ENCODE measurements around the gene WASF2.
"Not testable (repeated sequence)": the region's sequence is repeated elsewhere in the genome, so short reads cannot be mapped to it uniquely, and the experiment has no call there.

The WASF2 gene

GRCh38 chr1:27399251-27400025 is 90.5 kb downstream of the WASF2 start:
- no peak for DNase-seq (ENCODE audit: low read depth, low spot score)

GRCh38 chr1:27398405-27399149 is 91.4 kb downstream of the WASF2 start:
- DNase-seq (ENCODE audit: low read depth, low spot score): no peak

- DNase-seq (ENCODE audit: low read depth, low spot score): no peak
Observed at GRCh38 chr1:27397749-27398148, 92.2 kb downstream of the WASF2 start.

- no peak for DNase-seq (ENCODE audit: low read depth, low spot score)
Observed at GRCh38 chr1:27397110-27397509, 92.9 kb downstream of the WASF2 start.

DNA sequence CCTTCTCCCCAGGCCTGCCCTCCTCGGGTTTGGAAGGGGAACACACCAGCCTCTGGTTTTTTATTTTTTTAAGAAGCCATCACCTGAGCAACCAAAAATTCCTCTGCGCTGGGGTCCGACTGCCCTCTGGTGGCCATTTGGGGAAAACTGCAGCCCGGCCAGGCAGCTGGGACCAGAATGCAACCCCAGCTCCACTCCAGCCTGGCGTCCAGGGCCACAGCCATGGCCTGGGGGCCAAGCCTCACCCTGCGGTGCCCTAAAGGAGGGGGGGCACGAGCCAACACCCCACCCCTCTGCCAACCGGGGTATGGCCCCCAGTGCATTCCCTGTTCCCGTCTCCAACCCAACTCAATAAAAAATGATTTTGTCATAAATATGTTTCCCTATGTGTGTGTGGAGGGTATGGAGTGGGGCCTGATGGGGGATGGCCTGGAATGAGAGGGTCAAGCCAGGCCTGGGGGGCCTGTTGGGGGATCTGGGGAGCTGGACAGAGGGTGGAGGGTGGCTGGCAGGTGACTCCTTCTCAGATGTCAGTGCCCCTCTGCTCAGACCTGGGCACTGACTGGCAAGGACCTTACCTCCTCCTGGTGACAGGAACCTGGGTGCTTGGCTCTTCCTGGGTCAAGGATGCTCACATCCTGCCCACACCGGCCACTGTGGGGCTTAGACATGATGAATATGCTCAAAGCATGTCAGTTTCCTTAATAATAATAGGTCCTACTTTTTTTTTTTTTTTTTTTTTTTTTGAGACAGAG is 94.3 kb downstream of the WASF2 start:
- peak; percentile 82 for DNase-seq (ENCODE audit: low read depth, low spot score)

DNA sequence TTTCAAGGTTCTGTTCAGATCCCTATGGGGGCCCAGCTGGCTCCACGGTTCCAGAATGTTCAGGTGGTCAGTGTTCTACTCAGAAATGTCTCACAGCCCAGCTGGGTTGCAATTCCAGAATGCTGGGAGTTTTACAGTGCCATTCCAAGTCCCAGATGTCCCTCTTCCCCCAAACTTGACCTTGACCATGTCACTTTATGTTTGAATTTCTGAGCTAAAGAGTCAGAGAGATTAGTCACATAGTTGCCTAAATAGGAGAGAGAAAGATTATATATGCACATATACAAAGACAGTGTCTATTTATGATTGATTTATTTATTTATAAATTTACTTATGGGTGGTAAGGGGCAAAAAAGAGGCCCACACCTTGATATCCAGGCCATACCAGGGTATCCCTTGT is 95.0 kb downstream of the WASF2 start:
- DNase-seq (ENCODE audit: low read depth, low spot score): no peak

DNA sequence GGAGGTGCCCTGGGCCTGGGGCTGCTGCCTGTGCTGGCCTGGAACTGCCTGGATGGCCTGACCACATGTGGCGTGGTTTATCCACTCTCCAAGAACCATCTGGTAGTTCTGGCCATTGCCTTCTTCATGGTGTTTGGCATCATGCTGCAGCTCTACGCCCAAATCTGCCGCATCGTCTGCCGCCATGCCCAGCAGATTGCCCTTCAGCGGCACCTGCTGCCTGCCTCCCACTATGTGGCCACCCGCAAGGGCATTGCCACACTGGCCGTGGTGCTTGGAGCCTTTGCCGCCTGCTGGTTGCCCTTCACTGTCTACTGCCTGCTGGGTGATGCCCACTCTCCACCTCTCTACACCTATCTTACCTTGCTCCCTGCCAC is 95.7 kb downstream of the WASF2 start:
- DNase-seq (ENCODE audit: low read depth, low spot score): no peak

DNA sequence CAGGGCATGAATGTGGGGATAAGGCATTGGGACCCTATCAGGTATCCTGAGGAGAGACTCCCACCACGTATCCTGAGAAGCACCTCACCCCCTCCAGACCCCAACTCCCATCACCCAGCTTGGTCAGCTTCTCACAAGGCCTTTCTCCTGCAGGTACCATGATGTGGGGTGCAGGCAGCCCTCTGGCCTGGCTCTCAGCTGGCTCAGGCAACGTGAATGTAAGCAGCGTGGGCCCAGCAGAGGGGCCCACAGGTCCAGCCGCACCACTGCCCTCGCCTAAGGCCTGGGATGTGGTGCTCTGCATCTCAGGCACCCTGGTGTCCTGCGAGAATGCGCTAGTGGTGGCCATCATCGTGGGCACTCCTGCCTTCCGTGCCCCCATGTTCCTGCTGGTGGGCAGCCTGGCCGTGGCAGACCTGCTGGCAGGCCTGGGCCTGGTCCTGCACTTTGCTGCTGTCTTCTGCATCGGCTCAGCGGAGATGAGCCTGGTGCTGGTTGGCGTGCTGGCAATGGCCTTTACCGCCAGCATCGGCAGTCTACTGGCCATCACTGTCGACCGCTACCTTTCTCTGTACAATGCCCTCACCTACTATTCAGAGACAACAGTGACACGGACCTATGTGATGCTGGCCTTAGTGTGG is 96.2 kb downstream of the WASF2 start:
- DNase-seq (ENCODE audit: low read depth, low spot score): no peak

DNA sequence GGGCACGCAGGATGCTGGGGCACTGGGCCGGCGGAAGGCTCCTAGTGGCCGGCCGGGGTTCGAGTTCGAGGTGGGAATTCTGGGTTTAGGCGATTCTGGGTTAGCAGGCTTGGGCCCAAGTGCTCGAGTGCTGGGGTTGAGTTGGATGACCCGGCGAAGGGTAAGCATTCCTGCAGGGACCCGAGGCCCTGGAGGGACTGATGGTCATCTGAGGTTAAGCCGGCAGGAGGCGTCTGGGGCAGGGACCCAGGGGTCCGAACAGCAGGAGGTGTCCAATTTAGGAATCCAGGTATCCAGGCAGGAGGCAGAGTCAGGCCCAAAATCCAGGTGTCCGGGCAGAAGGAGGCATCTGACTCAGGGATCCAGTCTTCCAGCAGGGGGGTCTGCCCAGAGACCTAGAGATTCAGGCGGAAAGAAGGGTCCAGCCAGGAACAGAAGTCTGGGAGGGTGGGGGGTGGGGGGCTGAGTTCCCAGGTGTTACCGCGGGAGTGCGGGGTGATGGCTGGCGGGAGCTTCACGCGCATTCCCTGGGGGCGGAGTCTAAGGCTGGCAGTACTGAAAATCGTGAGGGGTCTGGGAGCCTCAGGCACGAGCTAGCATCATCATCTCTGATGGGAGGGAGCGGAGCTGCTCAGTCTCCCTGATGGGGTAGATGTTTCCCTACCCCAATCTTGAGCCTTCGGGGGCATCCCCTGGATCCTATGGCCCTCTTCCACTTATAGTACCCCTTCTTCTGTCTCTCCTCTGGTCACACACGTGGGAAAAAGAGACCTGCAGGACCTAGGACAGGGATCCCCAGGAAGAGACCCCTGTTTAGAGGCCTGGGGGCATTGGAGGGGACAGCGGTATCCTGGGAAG is 97.0 kb downstream of the WASF2 start:
- DNase-seq (ENCODE audit: low read depth, low spot score): no peak

- DNase-seq (ENCODE audit: low read depth, low spot score): peak; percentile 97
Observed at GRCh38 chr1:27392096-27392777, 97.7 kb downstream of the WASF2 start, which contains the start of gene GPR3. Gene GPR3, plus strand, starts transcription at chr1:27392622. Its CDS starts 1,177 bp downstream, at chr1:27393799.

DNA sequence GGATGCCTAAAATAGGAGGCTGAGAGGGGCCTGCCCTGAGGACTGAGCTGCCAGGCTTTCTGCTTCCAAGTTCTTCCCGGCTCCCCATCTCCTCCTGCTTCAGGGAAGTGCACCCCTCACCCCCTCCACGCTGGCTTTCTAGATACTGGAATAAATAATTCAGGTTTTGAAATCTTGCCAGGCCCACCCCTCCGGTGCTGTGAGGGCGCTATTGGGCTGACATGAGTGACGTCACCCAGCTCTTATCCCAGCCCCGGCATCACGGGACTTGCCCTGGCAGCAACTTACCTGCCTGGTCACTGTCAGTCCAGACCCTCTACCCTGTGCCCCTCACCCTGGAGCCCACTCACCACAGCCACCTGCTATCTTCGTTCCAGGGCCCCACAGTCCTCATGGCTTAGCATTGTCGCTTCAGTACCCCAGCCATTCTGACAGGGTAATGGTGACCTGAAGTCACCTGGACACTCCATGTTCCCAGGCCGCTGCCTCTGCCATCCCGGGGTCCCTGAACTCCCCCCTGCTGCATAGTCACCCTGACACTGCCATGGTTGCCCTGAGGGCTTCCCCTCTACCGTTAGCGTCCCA is 98.4 kb downstream of the WASF2 start:
- DNase-seq (ENCODE audit: low read depth, low spot score): peak; percentile 75

- peak; percentile 64 for DNase-seq (ENCODE audit: low read depth, low spot score)
Observed at GRCh38 chr1:27388337-27389005, 101.5 kb downstream of the WASF2 start.

- DNase-seq (ENCODE audit: low read depth, low spot score): not testable (repeated sequence)
Observed at GRCh38 chr1:27384797-27385196, 105.2 kb downstream of the WASF2 start.

GRCh38 chr1:27383661-27384060 is 106.3 kb downstream of the WASF2 start:
- DNase-seq (ENCODE audit: low read depth, low spot score): no peak

GRCh38 chr1:27383039-27383605 is 106.8 kb downstream of the WASF2 start, which contains the start of gene CD164L2:
Gene CD164L2, minus strand, starts transcription at chr1:27383333. Its CDS starts 94 bp downstream, at chr1:27383239.
- DNase-seq (ENCODE audit: low read depth, low spot score): no peak

DNA sequence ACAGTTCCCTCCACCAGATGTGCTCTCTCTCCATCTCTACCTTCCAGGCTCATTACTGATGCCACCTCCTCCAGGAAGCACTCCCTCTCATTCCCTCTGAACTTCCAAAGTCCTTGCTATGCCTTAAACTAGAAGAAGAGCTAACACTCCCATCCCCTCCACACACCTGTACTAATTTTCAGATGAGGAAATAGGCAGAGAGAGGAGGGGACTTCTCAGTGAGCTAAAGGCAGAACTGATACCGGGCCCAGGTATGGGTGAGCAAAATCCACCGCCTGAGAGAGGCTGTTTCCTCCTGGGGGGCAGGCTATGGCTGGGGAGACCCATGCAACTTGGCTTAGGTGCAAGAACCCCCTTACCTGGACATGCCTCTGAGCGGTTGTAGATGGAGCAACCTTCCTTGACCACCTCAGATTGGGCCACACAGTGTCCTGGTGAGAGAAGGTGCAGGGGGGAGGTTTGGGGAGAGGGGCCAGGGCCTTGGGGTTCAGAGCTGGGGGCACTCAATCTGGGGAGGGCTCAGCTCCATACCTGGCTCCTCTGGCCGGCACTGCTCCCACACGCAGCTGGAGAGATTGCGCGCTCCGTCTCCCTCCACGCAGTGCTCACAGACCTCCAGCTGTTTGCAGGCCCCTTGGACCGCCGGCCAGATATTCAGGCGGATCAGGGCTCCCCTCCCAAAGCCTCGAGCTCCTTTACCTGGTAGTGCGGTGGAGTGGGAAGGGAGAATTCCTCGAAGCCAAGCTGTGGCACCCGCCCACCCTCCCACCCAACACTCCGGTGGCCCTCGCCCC is 107.8 kb downstream of the WASF2 start:
- DNase-seq (ENCODE audit: low read depth, low spot score): no peak

- DNase-seq (ENCODE audit: low read depth, low spot score): no peak
Observed at GRCh38 chr1:27380766-27381733, 108.9 kb downstream of the WASF2 start.

Data from astrocyte of the hippocampus (primary cell).